ENCODE data around the gene PTCH2. TPM values are rescaled to one million over a fixed set of nuclear protein-coding genes. Genes with fewer than 3 reads are reported as not detected.
"Not testable (repeated sequence)": the region's sequence is repeated elsewhere in the genome, so short reads cannot be mapped to it uniquely, and the experiment has no call there.

Gene PTCH2
- total and polyA plus RNA-seq, 4 donors: 1.5 to 21.6 (median 8.8) TPM

GRCh38 chr1:44831516-44831915 lies 11.5 kb downstream of the PTCH2 start:
- peaks cover 15% of the 10 kb centered on the region for H3K4me1 ChIP-seq (ENCODE audit: control insufficient read depth, insufficient read depth, low read length)
- H3K4me3 ChIP-seq (ENCODE audit: low read depth, low read length): no peak overlapping the region
- WGBS (ENCODE audit: insufficient coverage): 36% methylated on average over 4 of the region's 9 CpGs

GRCh38 chr1:44830900-44831304 lies 12.2 kb downstream of the PTCH2 start:
- Histone ChIP-seq H3K9me3 (ENCODE audit: control insufficient read depth, insufficient read depth, low read length) (no peaks in the 10 kb centered on the region), H3K36me3 (ENCODE audit: control insufficient read depth, insufficient read depth, low read length) (peaks cover 81% of the 10 kb centered on the region), H3K27ac (ENCODE audit: low read depth, low read length) (no peak overlapping the region), H3K4me1 (ENCODE audit: control insufficient read depth, insufficient read depth, low read length) (peaks cover 12% of the 10 kb centered on the region), H3K27me3 (ENCODE audit: control insufficient read depth, insufficient read depth, low read length) (no peaks in the 10 kb centered on the region), H3K4me3 (ENCODE audit: low read depth, low read length) (no peak overlapping the region)
- 85% methylated on average over 5 of the region's 10 CpGs for WGBS (ENCODE audit: insufficient coverage)
- no peak for DNase-seq (ENCODE audit: low read depth in 4 of 6, low spot score in 6 of 6)

More at GRCh38 chr1:44831516-44831915, 11.5 kb downstream of the PTCH2 start:
- Histone ChIP-seq H3K9me3 (ENCODE audit: control insufficient read depth, insufficient read depth, low read length) (no peaks in the 10 kb centered on the region), H3K36me3 (ENCODE audit: control insufficient read depth, insufficient read depth, low read length) (peaks cover 79% of the 10 kb centered on the region), H3K27ac (ENCODE audit: low read depth, low read length) (no peak overlapping the region), H3K27me3 (ENCODE audit: control insufficient read depth, insufficient read depth, low read length) (no peaks in the 10 kb centered on the region)
- no peak for DNase-seq (ENCODE audit: low read depth in 4 of 6, low spot score in 6 of 6)

- H3K27ac ChIP-seq (ENCODE audit: low read depth, low read length): no peak overlapping the region
- WGBS (ENCODE audit: insufficient coverage): 81% methylated on average over 12 of the region's 12 CpGs
Observed at GRCh38 chr1:44829506-44830384, 13.3 kb downstream of the PTCH2 start.

GRCh38 chr1:44828841-44829440 lies 14.1 kb downstream of the PTCH2 start:
- Histone ChIP-seq H3K36me3 (ENCODE audit: control insufficient read depth, insufficient read depth, low read length) (peaks cover 80% of the 10 kb centered on the region), H3K4me1 (ENCODE audit: control insufficient read depth, insufficient read depth, low read length) (peaks cover 9% of the 10 kb centered on the region), H3K4me3 (ENCODE audit: low read depth, low read length) (no peak overlapping the region), H3K9me3 (ENCODE audit: control insufficient read depth, insufficient read depth, low read length) (no peaks in the 10 kb centered on the region), H3K27ac (ENCODE audit: low read depth, low read length) (no peak overlapping the region), H3K27me3 (ENCODE audit: control insufficient read depth, insufficient read depth, low read length) (no peaks in the 10 kb centered on the region)
- WGBS (ENCODE audit: insufficient coverage): 94% methylated on average over 15 of the region's 15 CpGs
- no peak for DNase-seq (ENCODE audit: low read depth in 4 of 6, low spot score in 6 of 6)

More at GRCh38 chr1:44829506-44830384, 13.3 kb downstream of the PTCH2 start:
- H3K36me3 ChIP-seq (ENCODE audit: control insufficient read depth, insufficient read depth, low read length): peaks cover 81% of the 10 kb centered on the region
- H3K9me3 ChIP-seq (ENCODE audit: control insufficient read depth, insufficient read depth, low read length): no peaks in the 10 kb centered on the region
- no peaks in the 10 kb centered on the region for H3K27me3 ChIP-seq (ENCODE audit: control insufficient read depth, insufficient read depth, low read length)
- peaks cover 9% of the 10 kb centered on the region for H3K4me1 ChIP-seq (ENCODE audit: control insufficient read depth, insufficient read depth, low read length)
- no peak overlapping the region for H3K4me3 ChIP-seq (ENCODE audit: low read depth, low read length)
- DNase-seq (ENCODE audit: low read depth in 4 of 6, low spot score in 6 of 6): no peak

GRCh38 chr1:44828003-44828651 lies 14.9 kb downstream of the PTCH2 start:
- 96% methylated on average over 20 of the region's 21 CpGs for WGBS (ENCODE audit: insufficient coverage)
- no peak for DNase-seq (ENCODE audit: low read depth in 4 of 6, low spot score in 6 of 6)
- Histone ChIP-seq H3K27me3 (ENCODE audit: control insufficient read depth, insufficient read depth, low read length) (no peaks in the 10 kb centered on the region), H3K4me3 (ENCODE audit: low read depth, low read length) (no peak overlapping the region), H3K9me3 (ENCODE audit: control insufficient read depth, insufficient read depth, low read length) (no peaks in the 10 kb centered on the region), H3K27ac (ENCODE audit: low read depth, low read length) (no peak overlapping the region), H3K4me1 (ENCODE audit: control insufficient read depth, insufficient read depth, low read length) (peaks cover 9% of the 10 kb centered on the region), H3K36me3 (ENCODE audit: control insufficient read depth, insufficient read depth, low read length) (peaks cover 79% of the 10 kb centered on the region)

- peaks cover 9% of the 10 kb centered on the region for H3K4me1 ChIP-seq (ENCODE audit: control insufficient read depth, insufficient read depth, low read length)
- 86% methylated on average over 28 of the region's 28 CpGs for WGBS (ENCODE audit: insufficient coverage)
- H3K36me3 ChIP-seq (ENCODE audit: control insufficient read depth, insufficient read depth, low read length): peaks cover 81% of the 10 kb centered on the region
- no peak overlapping the region for H3K4me3 ChIP-seq (ENCODE audit: low read depth, low read length)
- no peaks in the 10 kb centered on the region for H3K9me3 ChIP-seq (ENCODE audit: control insufficient read depth, insufficient read depth, low read length)
- no peak for DNase-seq (ENCODE audit: low read depth in 4 of 6, low spot score in 6 of 6)
- no peak overlapping the region for H3K27ac ChIP-seq (ENCODE audit: low read depth, low read length)
- no peaks in the 10 kb centered on the region for H3K27me3 ChIP-seq (ENCODE audit: control insufficient read depth, insufficient read depth, low read length)
Observed at GRCh38 chr1:44827197-44828002, 15.7 kb downstream of the PTCH2 start.

GRCh38 chr1:44826375-44827196 lies 16.5 kb downstream of the PTCH2 start:
- peaks cover 9% of the 10 kb centered on the region for H3K4me1 ChIP-seq (ENCODE audit: control insufficient read depth, insufficient read depth, low read length)
- WGBS (ENCODE audit: insufficient coverage): 80% methylated on average over 24 of the region's 24 CpGs
- H3K4me3 ChIP-seq (ENCODE audit: low read depth, low read length): no peak overlapping the region
- H3K36me3 ChIP-seq (ENCODE audit: control insufficient read depth, insufficient read depth, low read length): peaks cover 79% of the 10 kb centered on the region
- H3K9me3 ChIP-seq (ENCODE audit: control insufficient read depth, insufficient read depth, low read length): no peaks in the 10 kb centered on the region
- H3K27me3 ChIP-seq (ENCODE audit: control insufficient read depth, insufficient read depth, low read length): no peaks in the 10 kb centered on the region
- no peak overlapping the region for H3K27ac ChIP-seq (ENCODE audit: low read depth, low read length)
- no peak for DNase-seq (ENCODE audit: low read depth in 4 of 6, low spot score in 6 of 6)

GRCh38 chr1:44824392-44824791 lies 18.7 kb downstream of the PTCH2 start:
- H3K27me3 ChIP-seq (ENCODE audit: control insufficient read depth, insufficient read depth, low read length); H3K4me1 ChIP-seq (ENCODE audit: control insufficient read depth, insufficient read depth, low read length); DNase-seq (ENCODE audit: low read depth in 4 of 6, low spot score in 6 of 6); H3K27ac ChIP-seq (ENCODE audit: low read depth, low read length); H3K4me3 ChIP-seq (ENCODE audit: low read depth, low read length); H3K9me3 ChIP-seq (ENCODE audit: control insufficient read depth, insufficient read depth, low read length): not testable (repeated sequence)
- 100% methylated on average over 5 of the region's 6 CpGs for WGBS (ENCODE audit: insufficient coverage)
- H3K36me3 ChIP-seq (ENCODE audit: control insufficient read depth, insufficient read depth, low read length): peaks cover 63% of the 10 kb centered on the region
